GM18868 (cell line): Measurements from ENCODE around the gene ALDH3B1.
"Not testable (repeated sequence)": the region's sequence is repeated elsewhere in the genome, so short reads cannot be mapped to it uniquely, and the experiment has no call there.

Source experiments
- ATAC-seq: cut with Tn5 transposase; IDR thresholded peaks from one replicate; pipeline ENCODE4 v1.9.1; 2021; ENCODE audit warnings: mild to moderate bottlenecking, moderate library complexity; ENCODE audit not compliant: unreplicated experiment

Gene ALDH3B1, protein sequence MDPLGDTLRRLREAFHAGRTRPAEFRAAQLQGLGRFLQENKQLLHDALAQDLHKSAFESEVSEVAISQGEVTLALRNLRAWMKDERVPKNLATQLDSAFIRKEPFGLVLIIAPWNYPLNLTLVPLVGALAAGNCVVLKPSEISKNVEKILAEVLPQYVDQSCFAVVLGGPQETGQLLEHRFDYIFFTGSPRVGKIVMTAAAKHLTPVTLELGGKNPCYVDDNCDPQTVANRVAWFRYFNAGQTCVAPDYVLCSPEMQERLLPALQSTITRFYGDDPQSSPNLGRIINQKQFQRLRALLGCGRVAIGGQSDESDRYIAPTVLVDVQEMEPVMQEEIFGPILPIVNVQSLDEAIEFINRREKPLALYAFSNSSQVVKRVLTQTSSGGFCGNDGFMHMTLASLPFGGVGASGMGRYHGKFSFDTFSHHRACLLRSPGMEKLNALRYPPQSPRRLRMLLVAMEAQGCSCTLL

DNA sequence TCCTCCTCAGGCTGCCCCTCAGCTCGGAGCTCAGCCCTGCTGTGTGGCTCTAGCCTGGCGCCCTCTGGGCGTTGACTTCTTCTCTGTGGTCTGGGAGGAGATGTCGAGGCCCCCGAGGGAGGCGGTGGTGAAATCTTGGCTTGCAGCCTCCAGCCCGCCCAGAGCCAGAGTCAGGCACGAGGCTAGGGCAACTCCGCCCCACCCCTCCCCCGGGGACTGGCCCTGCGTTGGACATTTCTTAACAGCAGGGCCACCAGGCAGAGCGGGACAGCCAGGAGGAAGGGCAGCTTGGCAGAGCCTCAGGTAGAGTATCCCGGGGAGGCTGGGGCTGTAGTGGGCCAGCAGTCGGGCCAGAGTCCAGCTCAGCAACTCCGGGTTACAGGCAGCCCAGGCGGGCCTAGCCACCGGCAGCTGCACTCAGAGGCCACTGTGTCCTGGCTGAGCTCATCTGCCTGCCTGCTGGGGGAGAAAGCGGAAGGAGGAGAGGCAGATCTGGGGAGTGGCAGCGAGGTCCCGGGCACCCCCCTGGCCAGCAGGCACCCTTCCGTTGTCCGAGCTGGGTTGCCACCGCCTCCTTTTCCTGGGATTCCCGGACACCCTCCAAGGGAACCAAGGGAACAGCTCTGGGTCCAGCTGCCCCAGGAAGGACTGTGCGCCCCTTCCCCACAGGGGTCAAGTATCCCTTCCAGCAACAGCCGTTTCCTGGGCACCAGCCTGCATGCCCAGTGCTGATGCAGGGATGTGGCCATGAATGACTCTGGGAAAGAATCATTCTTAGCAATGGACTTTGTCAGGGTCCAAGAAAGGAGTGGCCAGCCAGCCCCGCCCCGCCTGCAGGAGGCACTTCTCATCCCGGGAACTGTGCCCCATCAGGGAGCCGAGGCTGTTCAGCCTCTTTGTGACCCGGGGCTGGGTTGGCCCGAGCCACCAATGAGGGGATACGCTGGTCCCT is at the start of gene ALDH3B1:
Gene ALDH3B1 (plus strand): TSS at position 238 of the 952 bp plus-strand sequence. CDS start 4,971 bp downstream, outside the sequence.
- no peak for ATAC-seq

DNA sequence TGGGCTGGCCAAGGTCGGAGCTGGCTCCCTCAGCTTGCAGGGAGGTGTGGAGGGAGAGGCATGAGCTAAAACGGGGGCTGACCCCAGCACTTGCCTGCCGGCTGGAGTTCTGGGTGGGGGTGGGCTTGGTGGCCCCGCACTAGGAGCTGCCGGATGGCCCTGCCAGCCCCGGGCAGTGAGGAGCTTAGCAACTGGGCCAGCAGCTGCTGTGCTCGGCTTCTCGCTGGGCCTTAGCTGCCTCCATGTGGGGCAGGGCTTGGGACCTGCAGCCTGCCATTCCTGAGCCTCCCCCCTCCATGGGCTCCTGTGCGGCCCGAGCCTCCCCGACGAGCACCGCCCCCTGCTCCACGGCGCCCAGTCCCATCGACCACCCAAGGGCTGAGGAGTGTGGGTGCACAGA is 46.9 kb upstream of the ALDH3B1 start:
- ATAC-seq = not testable (repeated sequence)

DNA sequence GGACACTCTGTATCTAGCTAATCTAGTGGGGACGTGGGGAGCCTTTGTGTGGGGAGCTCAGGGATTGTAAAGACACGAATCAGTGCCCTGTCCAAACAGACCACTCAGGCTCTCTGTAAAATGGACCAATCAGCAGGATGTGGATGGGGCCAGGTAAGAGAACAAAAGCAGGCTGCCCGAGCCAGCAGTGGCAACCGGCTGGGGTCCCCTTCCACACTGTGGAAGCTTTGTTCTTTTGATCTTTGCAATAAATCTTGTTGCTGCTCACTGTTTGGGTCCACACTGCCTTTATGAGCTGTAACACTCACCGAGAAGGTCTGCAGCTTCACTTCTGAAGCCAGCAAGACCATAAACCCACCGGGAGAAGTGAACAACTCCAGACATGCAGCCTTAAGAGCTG is 46.2 kb upstream of the ALDH3B1 start:
- not testable (repeated sequence) for ATAC-seq

DNA sequence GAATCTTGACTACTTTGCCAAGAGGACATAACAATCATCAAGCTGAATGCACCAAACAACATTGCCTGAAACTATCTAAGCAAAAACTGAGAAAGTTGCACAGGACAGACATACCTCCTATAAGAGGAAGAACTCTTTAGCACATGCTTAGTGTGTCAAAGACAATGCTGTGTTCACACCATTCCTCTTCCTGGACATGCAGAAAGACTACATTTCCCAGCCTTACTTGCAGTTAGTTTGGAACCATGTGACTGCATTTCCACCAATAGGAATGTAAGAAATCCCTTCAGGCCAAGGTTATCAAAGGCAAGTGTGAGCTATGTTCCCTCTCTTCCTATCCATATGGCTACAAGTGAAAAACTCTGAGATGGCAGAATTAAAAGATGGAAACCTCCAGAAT is 45.4 kb upstream of the ALDH3B1 start:
- not testable (repeated sequence) for ATAC-seq

DNA sequence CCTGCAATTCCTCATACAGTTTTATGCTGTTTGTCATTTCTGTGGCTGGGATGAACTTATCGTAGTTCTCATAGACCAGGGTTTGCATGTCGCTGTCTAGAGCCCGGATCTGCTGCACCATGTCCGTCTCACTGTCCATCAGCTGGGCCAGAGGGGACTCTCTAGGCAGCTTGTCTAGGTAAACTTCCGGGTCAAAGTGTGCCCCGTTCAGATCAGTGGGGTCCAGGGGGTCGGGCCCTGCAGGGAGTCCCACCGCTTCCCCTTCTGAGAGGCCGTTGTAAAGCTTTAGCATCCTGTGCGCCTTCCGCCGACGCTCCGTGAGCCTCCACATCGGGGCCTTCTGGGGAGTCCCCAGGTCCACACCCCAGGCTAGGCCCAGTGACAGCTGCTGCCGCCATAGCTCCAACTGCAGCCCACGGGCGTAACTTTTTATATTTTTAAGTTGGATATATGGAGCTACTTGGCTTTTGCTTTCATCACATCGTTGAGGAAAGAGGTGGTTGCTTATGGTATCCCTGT is 44.2 kb upstream of the ALDH3B1 start:
- ATAC-seq = not testable (repeated sequence)

DNA sequence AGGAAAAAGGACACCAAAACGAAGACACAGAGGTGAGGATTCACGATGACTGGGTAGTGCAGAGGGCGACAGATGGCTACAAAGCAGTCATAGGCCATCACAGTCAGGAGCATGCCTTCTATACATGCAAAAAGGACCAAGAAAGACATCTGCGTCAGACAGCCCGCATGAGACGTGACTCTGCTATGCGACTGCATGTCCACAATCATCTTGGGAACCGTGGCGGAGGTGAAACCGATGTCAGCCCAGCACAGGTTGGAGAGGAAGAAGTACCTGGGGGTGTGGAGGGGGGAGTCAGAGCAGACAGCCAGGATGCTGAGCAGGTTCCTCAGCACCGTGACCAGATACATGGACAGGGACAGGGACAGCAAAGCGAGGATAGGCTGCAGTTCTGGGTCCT is 35.4 kb upstream of the ALDH3B1 start:
- ATAC-seq = not testable (repeated sequence)

DNA sequence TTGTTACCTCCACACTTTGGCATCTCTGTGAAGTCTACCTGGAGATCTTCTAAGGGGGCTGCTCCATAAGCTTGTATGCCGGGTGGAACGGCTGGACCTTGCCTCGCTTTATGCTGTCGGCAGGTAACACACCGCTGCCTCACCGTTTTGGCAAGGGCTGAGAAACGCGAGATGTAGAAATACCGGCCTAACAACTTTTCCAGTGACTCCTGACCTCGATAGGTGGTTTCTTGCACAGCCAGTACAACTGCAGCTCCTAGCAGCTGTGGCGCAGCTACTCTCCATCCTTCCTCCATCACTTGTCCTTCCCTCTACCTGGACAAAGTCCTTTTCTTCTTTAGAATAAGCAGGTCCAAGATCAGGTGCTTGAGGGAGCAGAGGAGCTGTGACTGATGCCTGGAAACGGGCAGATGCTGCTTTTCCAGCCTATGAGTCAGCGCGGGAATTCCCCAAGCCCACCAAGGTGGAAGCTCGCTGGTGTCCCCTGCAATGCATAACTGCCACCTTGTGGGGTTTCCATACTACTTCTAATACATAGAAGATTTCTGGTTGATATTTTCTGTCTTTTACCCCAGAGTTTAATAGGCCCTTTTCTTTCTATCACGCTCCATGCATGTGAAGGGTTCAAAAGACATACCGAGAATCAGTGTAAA is 31.2 kb upstream of the ALDH3B1 start:
- ATAC-seq = not testable (repeated sequence)

DNA sequence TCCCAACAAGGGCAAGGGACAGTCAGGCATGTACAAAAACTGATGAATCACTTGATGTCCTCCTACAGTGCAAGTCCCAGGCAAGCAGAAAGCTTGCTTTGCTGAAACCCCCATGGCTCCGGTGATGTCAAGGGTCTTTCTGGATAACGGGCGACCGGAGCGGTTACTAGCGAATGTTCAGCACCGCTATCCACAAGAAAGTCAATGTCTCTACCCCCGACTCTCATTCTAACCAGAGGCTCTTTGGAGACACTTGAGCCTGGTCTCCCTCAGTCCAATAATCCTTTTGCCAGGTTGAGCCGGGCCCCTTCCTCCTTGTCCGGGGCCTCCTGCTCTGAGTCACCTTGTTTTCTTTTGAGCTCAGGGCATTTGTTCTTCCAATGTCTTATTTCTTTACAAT is 28.9 kb upstream of the ALDH3B1 start:
- ATAC-seq = not testable (repeated sequence)

DNA sequence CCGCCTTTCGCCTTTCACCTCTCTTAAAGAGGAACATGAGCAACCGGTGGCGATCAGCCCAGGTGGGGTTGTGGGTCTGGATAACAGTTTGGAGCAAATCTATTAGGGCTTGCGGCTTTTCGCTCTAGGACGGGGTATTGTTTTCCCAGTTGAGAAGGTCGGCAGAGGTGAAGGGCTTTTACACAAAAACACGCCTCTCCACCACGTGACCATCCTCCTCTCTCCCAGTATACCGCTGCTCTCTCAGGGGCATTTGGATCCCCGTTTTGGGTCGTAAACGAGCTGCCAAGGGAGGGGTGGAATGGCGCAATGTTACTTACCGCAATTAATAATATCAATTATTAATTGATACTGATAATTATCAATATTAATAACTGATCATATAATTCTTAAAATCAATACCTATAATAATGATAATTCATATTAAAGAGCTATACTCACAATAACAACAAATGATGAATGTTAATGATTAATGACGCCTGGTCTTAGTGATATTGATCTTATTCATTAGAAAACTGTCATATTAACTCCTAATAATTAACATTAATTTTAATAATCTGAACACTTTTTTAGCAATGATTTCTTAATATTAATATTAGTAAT is 27.8 kb upstream of the ALDH3B1 start:
- not testable (repeated sequence) for ATAC-seq

DNA sequence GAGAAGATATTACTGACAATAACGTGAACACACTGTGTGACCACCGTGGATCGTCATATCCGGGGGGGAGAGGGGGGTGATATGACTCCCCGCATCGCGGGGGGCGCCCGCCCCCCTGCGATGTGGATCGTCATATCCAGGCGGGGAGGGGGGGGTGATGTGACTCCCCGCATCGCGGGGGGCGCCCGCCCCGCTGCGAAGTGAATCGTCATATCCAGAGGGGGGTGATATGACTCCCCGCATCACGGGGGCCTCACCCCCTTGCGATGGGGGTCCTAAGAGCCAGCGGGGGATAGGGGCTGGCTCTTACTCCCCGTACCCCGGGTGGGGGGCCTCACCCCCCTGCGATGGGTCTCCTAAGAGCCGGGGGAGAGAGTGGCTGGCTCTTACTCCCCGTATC is 26.2 kb upstream of the ALDH3B1 start:
- no peak for ATAC-seq

DNA sequence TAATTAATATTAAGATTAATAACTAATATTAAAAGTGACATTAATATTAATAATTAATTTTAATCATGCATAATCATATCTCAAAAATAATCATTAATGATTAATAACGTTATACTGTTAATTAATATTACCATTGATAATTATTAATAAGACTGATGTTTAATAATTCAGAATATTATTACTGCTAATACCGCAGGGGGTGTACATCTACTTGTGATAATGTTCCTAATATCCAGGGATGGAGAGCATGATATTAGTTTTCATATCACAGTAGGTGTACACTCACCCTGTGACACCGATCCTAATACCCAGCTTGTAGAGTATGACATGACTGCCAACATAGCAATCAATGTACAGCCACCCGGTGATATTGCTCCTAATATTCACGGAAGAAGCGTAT is 24.8 kb upstream of the ALDH3B1 start:
- ATAC-seq = not testable (repeated sequence)

DNA sequence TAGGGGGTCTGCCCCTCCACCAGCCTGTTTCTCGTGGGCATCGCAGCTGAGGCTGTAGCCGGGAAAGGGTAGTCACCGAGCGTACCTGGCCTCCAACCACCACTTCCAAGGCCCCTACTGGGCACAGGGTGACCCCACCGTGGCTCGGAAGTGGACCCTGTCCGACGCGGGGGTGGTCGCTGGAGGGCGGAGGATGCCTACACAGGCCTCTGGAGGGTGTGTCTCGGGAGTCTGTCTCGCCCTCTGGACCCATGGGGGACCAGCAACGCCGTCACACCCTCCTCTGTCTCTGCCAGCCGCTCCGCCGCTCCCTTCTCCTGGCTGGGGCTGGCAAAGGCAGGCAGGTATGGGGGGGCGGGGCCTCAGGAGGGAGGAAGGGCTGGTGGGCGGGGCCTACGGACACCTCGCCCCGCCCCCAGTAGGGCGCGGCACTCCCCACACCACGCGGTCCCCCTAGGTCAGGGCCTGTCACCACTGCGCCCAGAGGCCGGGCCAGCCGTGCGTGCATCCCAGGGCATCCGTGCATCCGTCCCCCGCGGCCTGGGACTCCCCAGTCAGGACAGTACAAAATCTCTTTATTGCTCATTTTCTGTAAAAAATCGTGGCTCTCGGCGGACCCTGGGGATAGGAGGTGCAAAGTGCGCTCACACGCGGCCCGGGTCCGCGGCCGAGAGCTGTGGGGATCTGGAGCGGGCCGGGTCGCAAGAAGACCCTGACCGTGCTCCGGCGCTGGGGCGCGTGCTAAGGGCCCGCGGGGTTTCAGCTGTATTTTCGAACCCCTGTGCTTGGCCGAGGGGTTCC is 19.4 kb upstream of the ALDH3B1 start:
- not testable (repeated sequence) for ATAC-seq

DNA sequence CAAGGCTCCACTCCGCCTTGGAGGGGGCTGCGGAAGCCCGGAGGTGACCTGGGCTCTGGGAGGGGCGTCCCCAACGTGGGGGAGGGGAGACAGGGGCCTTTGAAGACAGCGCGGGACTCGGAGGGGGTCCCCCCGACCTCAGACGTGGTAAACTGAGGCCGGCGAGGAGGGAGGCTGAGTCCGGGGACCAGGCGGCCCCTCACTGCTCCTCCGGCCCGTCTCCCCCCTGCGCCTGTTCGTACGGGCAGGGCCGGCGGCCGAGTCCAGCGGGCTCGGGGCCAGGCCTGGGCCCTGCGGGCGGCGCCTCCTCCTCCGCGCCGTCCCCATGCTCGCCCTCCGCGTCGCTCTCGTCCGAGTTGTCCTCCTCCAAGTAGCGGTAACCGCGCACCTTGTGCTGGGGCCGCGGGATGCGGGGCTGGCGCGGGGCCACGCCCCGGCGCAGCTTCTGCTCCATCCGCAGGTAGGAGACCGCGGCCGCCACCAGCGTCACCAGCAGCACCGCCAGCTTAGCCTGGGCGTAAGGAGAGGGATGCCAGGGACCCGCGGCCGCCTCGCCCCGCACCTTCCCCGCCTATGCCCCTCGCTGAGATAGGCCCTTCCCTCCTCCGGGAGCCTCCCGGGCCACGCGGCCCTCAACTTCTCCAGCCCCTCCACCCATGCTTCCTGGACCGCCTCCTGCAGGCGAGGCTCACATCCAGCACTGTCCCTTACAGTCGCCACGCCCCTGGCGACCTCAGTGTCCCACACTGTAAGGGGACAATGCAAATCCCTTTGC is 18.6 kb upstream of the ALDH3B1 start:
- ATAC-seq = not testable (repeated sequence)

DNA sequence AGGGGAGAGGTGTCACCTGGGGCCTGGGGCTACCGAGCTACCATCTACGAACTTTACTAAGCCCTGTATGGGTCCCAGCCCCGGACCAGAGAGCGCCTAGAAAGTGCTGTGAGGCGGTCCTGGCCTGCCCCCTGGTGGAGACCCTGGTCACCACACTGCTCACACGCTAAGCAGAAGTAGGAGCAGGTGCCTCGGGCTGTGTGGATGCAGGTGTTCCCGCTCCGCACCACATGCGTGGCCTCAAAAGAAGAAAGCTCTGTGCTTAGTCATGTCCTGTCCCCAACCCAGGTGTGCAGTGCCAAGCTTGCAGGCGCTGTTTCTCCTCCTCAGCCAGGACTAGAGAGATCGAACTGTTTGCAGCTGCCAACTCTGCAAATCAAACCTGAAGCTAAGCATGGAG is 16.3 kb upstream of the ALDH3B1 start:
- not testable (repeated sequence) for ATAC-seq

DNA sequence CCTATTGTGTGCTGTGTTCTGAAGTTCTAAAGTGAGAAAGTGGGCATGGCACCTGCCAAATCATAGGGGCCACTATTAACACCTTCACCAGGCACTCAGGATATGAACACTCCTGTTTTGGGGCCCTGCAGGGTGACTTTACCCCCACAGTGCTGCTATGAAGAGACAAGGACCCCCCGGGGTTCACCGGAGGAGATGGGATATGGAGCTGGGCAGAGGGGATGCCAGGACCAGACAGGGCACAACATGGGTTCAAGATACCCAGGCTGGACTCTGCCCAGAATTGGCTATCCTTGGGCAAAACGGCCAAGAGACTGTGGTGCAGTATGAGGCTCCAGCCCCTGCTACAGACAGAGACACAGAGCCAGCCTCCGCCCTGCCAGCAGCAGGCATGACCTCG is 15.7 kb upstream of the ALDH3B1 start:
- not testable (repeated sequence) for ATAC-seq

DNA sequence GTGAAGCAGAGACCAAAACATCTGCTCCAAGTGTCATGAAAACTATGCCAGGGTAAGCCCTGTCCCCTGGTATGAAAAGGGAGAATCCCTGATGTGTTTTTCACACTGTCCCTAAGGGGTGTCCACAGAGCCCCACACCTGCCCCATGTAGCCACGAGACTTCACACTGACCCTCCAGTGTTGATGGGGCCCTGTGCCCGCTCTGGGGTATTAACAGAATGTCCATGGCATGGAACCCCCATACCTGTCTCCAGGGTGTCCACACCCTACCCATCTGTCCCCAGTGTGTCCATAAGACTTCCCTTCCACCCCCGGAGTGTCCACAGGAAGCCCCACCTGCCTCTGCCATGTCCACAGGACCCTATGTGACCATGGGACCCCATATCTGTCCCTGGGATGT is 15.0 kb upstream of the ALDH3B1 start:
- not testable (repeated sequence) for ATAC-seq

DNA sequence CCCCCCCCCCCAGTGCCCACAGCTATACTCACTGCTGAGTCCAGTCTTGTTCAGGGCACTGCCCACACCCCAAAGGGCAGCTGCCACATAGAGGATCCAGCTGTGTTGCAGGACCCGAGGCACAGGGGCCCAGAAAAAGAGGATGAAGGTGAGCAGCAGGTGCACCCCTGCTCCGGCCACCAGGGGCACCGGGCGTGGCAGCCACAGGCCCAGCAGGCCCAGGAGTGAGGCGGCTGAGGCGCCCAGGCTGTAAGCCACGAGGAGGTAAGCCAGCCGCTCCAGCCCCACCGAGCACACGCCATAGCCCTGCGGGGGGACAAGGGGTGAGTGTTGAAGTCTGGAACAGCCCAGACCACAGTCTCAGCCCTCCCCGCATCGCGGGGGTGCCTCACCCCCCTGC is 14.5 kb upstream of the ALDH3B1 start:
- not testable (repeated sequence) for ATAC-seq

DNA sequence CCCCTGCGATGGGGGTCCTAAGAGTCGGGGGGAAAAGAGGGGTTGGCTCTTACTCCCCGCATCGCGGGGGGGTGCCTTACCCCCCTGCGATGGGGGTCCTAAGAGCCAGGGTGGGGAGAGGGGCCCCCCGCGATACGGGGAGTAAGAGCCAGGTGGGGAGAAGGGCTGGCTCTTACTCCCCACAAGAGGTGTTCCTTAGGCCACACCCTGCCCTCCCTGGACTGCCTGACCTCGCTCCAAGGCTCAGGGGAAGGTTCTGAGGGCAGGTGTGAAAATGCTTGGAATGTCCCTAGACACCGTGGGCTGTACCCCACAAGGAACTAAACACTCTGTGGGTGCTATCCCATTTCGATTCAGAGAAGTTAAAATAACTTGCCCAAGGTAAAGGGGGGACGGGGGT is 14.1 kb upstream of the ALDH3B1 start:
- ATAC-seq = no peak
